IMR-90 (cell line): ENCODE measurements around the gene PLB1. TPM values are rescaled to one million over a fixed set of nuclear protein-coding genes. Genes with fewer than 3 reads are reported as not detected.
A peak's percentile ranks its signal among the peaks of the same experiment; 100 is the strongest.

Experiments
- ATAC-seq: fragments of 200-7000 bp; cut with Tn5 transposase; 2 replicates; pipeline ENCODE4 v1.9.1; 2020; ENCODE audit warnings: low read depth, mild to moderate bottlenecking, moderate library complexity
- BruUV-seq: library from RNA; stranded (reverse); fragments of 400-500 nt; replicated peaks from 2 replicates; lab custom pipeline; 2021; lab: Mats Ljungman, UMichigan
- CTCF ChIA-PET: fragments of 300-600 bp; formaldehyde crosslinking; extraction: SDS; loops from one replicate; lab custom pipeline; 2021; ENCODE audit warnings: antibody characterized with exemption; lab: Yijun Ruan, JAX
- POLR2A ChIA-PET: fragments of 300-600 bp; sonication (Branson Sonifier 250); formaldehyde crosslinking; loops from one replicate; lab custom pipeline; 2022; ENCODE audit warnings: antibody characterized with exemption; ENCODE audit not compliant: unreplicated experiment; lab: Charles Lee
- DNase-seq: peaks from one replicate; pipeline ENCODE4 v3.0.0; 2013
- H2AFZ ChIP-seq: replicated peaks from 2 replicates; pipeline ENCODE3; 2013; ENCODE audit warnings: low read length, mild to moderate bottlenecking; ENCODE audit not compliant: poor library complexity
- H2AK5ac ChIP-seq: 2 replicates; pipeline ENCODE4 v1.6.1; 2013; ENCODE audit warnings: low read depth, low read length, inconsistent platforms
- H2AK9ac ChIP-seq: replicated peaks from 2 replicates; pipeline ENCODE3; 2013; ENCODE audit warnings: mild to moderate bottlenecking, low read depth, low read length, moderate library complexity; ENCODE audit not compliant: poor library complexity
- H2BK120ac ChIP-seq: 2 replicates; pipeline ENCODE4 v1.6.1; 2013; ENCODE audit warnings: low read depth, low read length, inconsistent platforms
- H2BK15ac ChIP-seq: 3 replicates; pipeline ENCODE4 v1.6.1; 2013; ENCODE audit warnings: low read depth, low read length, inconsistent platforms
- H2BK20ac ChIP-seq: 2 replicates; pipeline ENCODE4 v1.6.1; 2013; ENCODE audit warnings: low read depth, mild to moderate bottlenecking, inconsistent platforms, low read length, moderate library complexity
- H2BK5ac ChIP-seq: 2 replicates; pipeline ENCODE4 v1.6.1; 2013; ENCODE audit warnings: mild to moderate bottlenecking, low read depth, low read length, inconsistent platforms; ENCODE audit not compliant: poor library complexity, severe bottlenecking
- H3K14ac ChIP-seq: replicated peaks from 2 replicates; pipeline ENCODE4 v1.6.1; 2013; ENCODE audit warnings: low read depth, low read length, inconsistent platforms
- H3K18ac ChIP-seq: 2 replicates; pipeline ENCODE4 v1.6.1; 2013; ENCODE audit warnings: low read depth, low read length, control low read depth
- H3K23ac ChIP-seq: 2 replicates; pipeline ENCODE4 v1.6.1; 2013; ENCODE audit warnings: low read depth, low read length, inconsistent platforms
- H3K27ac ChIP-seq: 2 replicates; pipeline ENCODE4 v1.5.1; 2013; ENCODE audit warnings: mild to moderate bottlenecking, control low read depth, low read length; ENCODE audit not compliant: insufficient read depth
- H3K27me3 ChIP-seq: 2 replicates; pipeline ENCODE4 v1.6.1; 2013; ENCODE audit warnings: low read length; ENCODE audit not compliant: control insufficient read depth, insufficient read depth
- H3K36me3 ChIP-seq: 2 replicates; pipeline ENCODE4 v1.6.1; 2013; ENCODE audit warnings: low read length, mixed read lengths; ENCODE audit not compliant: control insufficient read depth, insufficient read depth
- H3K4ac ChIP-seq: 2 replicates; pipeline ENCODE4 v1.6.1; 2013; ENCODE audit warnings: low read depth, low read length, inconsistent platforms
- H3K4me1 ChIP-seq: 2 replicates; pipeline ENCODE4 v1.6.1; 2013; ENCODE audit warnings: low read length, mixed read lengths; ENCODE audit not compliant: control insufficient read depth, insufficient read depth
- H3K4me2 ChIP-seq: 2 replicates; pipeline ENCODE4 v1.6.1; 2013; ENCODE audit warnings: low read depth, mild to moderate bottlenecking, control low read depth, low read length, moderate library complexity
- H3K4me3 ChIP-seq: 2 replicates; pipeline ENCODE4 v1.5.1; 2013; ENCODE audit warnings: low read depth, mild to moderate bottlenecking, control low read depth, low read length, moderate library complexity; ENCODE audit not compliant: insufficient read depth
- H3K56ac ChIP-seq: 2 replicates; pipeline ENCODE4 v1.6.1; 2013; ENCODE audit warnings: low read length, inconsistent platforms; ENCODE audit not compliant: insufficient read depth; ENCODE audit errors: extremely low read depth
- H3K79me1 ChIP-seq, 2 experiments: 2 replicates each; pipeline ENCODE4 v1.6.1; 2013; ENCODE audit warnings: low read length in 2 of 2, inconsistent platforms in 1 of 2, low read depth in 1 of 2
- H3K9ac ChIP-seq: 2 replicates; pipeline ENCODE4 v1.6.1; 2013; ENCODE audit warnings: low read depth, low read length, control low read depth
- H3K9me1 ChIP-seq: 2 replicates; pipeline ENCODE4 v1.6.1; 2013; ENCODE audit warnings: low read length, inconsistent platforms; ENCODE audit not compliant: insufficient read depth
- H3K9me3 ChIP-seq: 2 replicates; pipeline ENCODE4 v1.6.1; 2013; ENCODE audit warnings: low read length; ENCODE audit not compliant: control insufficient read depth, insufficient read depth
- H4K20me1 ChIP-seq: 2 replicates; pipeline ENCODE4 v1.6.1; 2013; ENCODE audit warnings: low read length, inconsistent platforms; ENCODE audit not compliant: insufficient read depth
- H4K5ac ChIP-seq: 2 replicates; pipeline ENCODE4 v1.6.1; 2013; ENCODE audit warnings: mild to moderate bottlenecking, low read depth, low read length, control low read depth
- H4K8ac ChIP-seq, 2 experiments: 2 replicates each; pipeline ENCODE4 v1.6.1; 2013; ENCODE audit warnings: low read depth in 2 of 2, low read length in 2 of 2, control low read depth in 1 of 2, inconsistent platforms in 1 of 2
- H4K91ac ChIP-seq: 2 replicates; pipeline ENCODE4 v1.6.1; 2013; ENCODE audit warnings: low read depth, low read length, inconsistent platforms; ENCODE audit not compliant: insufficient read depth
- BHLHE40 ChIP-seq: fragments of 150-350 bp; IDR thresholded peaks from 2 replicates; pipeline ENCODE4 v1.6.1; 2016; ENCODE audit warnings: mild to moderate bottlenecking, low read depth, low read length
- CEBPB ChIP-seq: IDR thresholded peaks from 2 replicates; pipeline ENCODE4 v1.6.1; 2012; ENCODE audit warnings: low read depth, low read length, improper control_type of control experiment
- CHD1 ChIP-seq: IDR thresholded peaks from 2 replicates; pipeline ENCODE4 v1.6.1; 2012; ENCODE audit warnings: low read depth, low read length, improper control_type of control experiment
- CTCF ChIP-seq: conservative IDR thresholded peaks from 2 replicates; pipeline ENCODE4 v1.5.1; 2012; ENCODE audit warnings: mild to moderate bottlenecking, low read depth, low read length, improper control_type of control experiment
- ELK1 ChIP-seq: fragments of 150-350 bp; IDR thresholded peaks from 2 replicates; pipeline ENCODE4 v1.6.1; 2016; ENCODE audit warnings: low read depth, mild to moderate bottlenecking, low read length, moderate library complexity, borderline replicate concordance
- FOS ChIP-seq: fragments of 150-350 bp; IDR thresholded peaks from 2 replicates; pipeline ENCODE4 v1.6.1; 2016; ENCODE audit warnings: low read depth, low read length
- MAFK ChIP-seq: IDR thresholded peaks from 2 replicates; pipeline ENCODE4 v1.6.1; 2012; ENCODE audit warnings: low read depth, low read length, improper control_type of control experiment
- MAZ ChIP-seq: IDR thresholded peaks from 2 replicates; pipeline ENCODE4 v1.6.1; 2012; ENCODE audit warnings: low read depth, mild to moderate bottlenecking, low read length, improper control_type of control experiment, moderate library complexity, borderline replicate concordance
- MXI1 ChIP-seq: IDR thresholded peaks from 2 replicates; pipeline ENCODE4 v1.6.1; 2012; ENCODE audit warnings: low read depth, mild to moderate bottlenecking, low read length, moderate library complexity, borderline replicate concordance
- NFE2L2 ChIP-seq: fragments of 150-350 bp; IDR thresholded peaks from 2 replicates; pipeline ENCODE4 v1.6.1; 2016; ENCODE audit warnings: low read depth, mild to moderate bottlenecking, low read length
- POLR2A ChIP-seq: IDR thresholded peaks from 2 replicates; pipeline ENCODE4 v1.6.1; 2012; ENCODE audit warnings: mild to moderate bottlenecking, low read depth, low read length
- RAD21 ChIP-seq: IDR thresholded peaks from 2 replicates; pipeline ENCODE4 v1.6.1; 2012; ENCODE audit warnings: low read length, improper control_type of control experiment
- RCOR1 ChIP-seq: IDR thresholded peaks from 2 replicates; pipeline ENCODE4 v1.6.1; 2012; ENCODE audit warnings: mild to moderate bottlenecking, low read length, improper control_type of control experiment; ENCODE audit not compliant: insufficient replicate concordance
- RFX5 ChIP-seq: IDR thresholded peaks from 2 replicates; pipeline ENCODE4 v1.8.0; 2012; ENCODE audit warnings: low read depth, mild to moderate bottlenecking, low read length, moderate library complexity
- SMC3 ChIP-seq: fragments of 150-350 bp; IDR thresholded peaks from 2 replicates; pipeline ENCODE4 v1.6.1; 2016; ENCODE audit warnings: low read depth, mild to moderate bottlenecking, antibody characterized with exemption, low read length, moderate library complexity
- USF2 ChIP-seq: fragments of 150-350 bp; IDR thresholded peaks from 2 replicates; pipeline ENCODE4 v1.6.1; 2017; ENCODE audit warnings: mild to moderate bottlenecking, antibody characterized with exemption, low read length, low read depth
- WGBS, 2 experiments: methylation state at CpG; one replicate each; pipeline versions ENCODE4 v1.1.5 to v1.1.7; 2013; ENCODE audit warnings: missing lambda C conversion rate in 2 of 2; ENCODE audit not compliant: insufficient read length in 1 of 2; ENCODE audit errors: extremely low coverage in 2 of 2; 5-methylcytosine and 5-hydroxymethylcytosine counted together
- dilution Hi-C: fragments of 300-500 bp; cut with HindIII; formaldehyde crosslinking; loops from one replicate; pipeline ENCODE4 v1.14.3; 2018; ENCODE audit warnings: low sequenced_read_pairs; ENCODE audit not compliant: unreplicated experiment
- in situ Hi-C: fragments of 300-500 bp; cut with MboI; formaldehyde crosslinking; loops from 3 replicates; pipeline ENCODE4 v1.14.3; 2019; ENCODE audit warnings: low sequenced_read_pairs, inconsistent platforms, mixed read lengths
- intact Hi-C: fragments of 100-400 bp; cut with micrococcal nuclease; formaldehyde crosslinking; loops from 2 replicates; pipeline ENCODE4 v1.10.0; 2022
- polyA plus RNA-seq, 3 experiments: library from polyadenylated mRNA; depleted of rRNA; stranded (reverse); fragments of >200 nt; gene quantifications; 2 replicates each; pipeline ENCODE4 v1.2.3, GENCODE V29; 2012; ENCODE audit warnings: low replicate concordance in 1 of 3
- total RNA-seq: library from RNA; depleted of rRNA; stranded (reverse); fragments of >200 nt; gene quantifications from 2 replicates; pipeline ENCODE4 v1.2.3, GENCODE V29; 2012

The PLB1 gene
- total and polyA plus RNA-seq, 2 of the 4 experiments (the other 2 are of a cell fraction) = 0.74 to 0.90 TPM

GRCh38 chr2:28658369-28658768 lies 162.5 kb downstream of the PLB1 start:
- Histone ChIP-seq H2BK120ac (peak overlapping the region; percentile 84), H3K27me3 (no peaks in the 10 kb centered on the region), H2BK20ac (peak overlapping the region; percentile 95), H3K14ac (peak overlapping the region; percentile 75), H4K8ac (peak overlapping the region; percentile 40 to 75; a peak in 3 of 4 replicates), H2BK5ac (peak overlapping the region; percentile 56), H3K4me2 (peak overlapping the region; percentile 85), H3K9me1 (peaks cover 13% of the 10 kb centered on the region), H2BK15ac (peak overlapping the region; percentile 84; the same call in 2 of the 3 replicates), H3K4me3 (no peak overlapping the region), H2AK9ac (peak overlapping the region; percentile 4), H2AFZ (peak overlapping the region; percentile 86), H3K23ac (peak overlapping the region; percentile 72; the same call in 1 of the 2 replicates), H3K4ac (peak overlapping the region; percentile 79), H2AK5ac (no peak overlapping the region), H3K4me1 (peaks cover 28% of the 10 kb centered on the region), H3K79me1 (peaks cover 0 to 7% of the 10 kb centered on the region in 2 experiments; a peak in 1 of 4 replicates), H3K36me3 (no peaks in the 10 kb centered on the region), H4K91ac (peak overlapping the region; percentile 77), H3K18ac (peak overlapping the region; percentile 91), H3K9me3 (no peaks in the 10 kb centered on the region), H3K56ac (peak overlapping the region; percentile 13; the same call in 1 of the 2 replicates), H3K9ac (peak overlapping the region; percentile 67; the same call in 1 of the 2 replicates), H4K5ac (peak overlapping the region; percentile 91), H3K27ac (peak overlapping the region; percentile 83; the same call in 1 of the 2 replicates), H4K20me1 (no peaks in the 10 kb centered on the region)
- intact Hi-C loops (no loop called here), dilution Hi-C loops (no loop called here), in situ Hi-C loops (no loop called here)
- BruUV-seq = no TSS peak
- CTCF ChIA-PET = no interaction called here
- TF ChIP-seq SMC3 = no peak
- no peak for TF ChIP-seq RCOR1
- no peak for TF ChIP-seq CTCF
- no peak for TF ChIP-seq MXI1
- TF ChIP-seq RAD21 = no peak
- no peak for TF ChIP-seq NFE2L2
- TF ChIP-seq MAZ = no peak
- no peak for TF ChIP-seq MAFK
- TF ChIP-seq USF2 = no peak
- TF ChIP-seq POLR2A = no peak
- TF ChIP-seq CHD1 = no peak
- no peak for TF ChIP-seq ELK1
- TF ChIP-seq CEBPB = no peak
- no peak for TF ChIP-seq BHLHE40
- no peak for TF ChIP-seq RFX5
- TF ChIP-seq FOS = no peak
- DNase-seq (peak; percentile 86), ATAC-seq (peak; percentile 50)
- 30% methylated on average over 1 of the region's 1 CpG; no CpG with 5 or more reads in 1 of the 2 experiments for WGBS, 2 experiments
- POLR2A ChIA-PET = interaction anchor here (1.2 kb wide), 1 partner anchor 117 kb away, joined by 3 read pairs; no protein-coding TSS in a partner anchor
